GM12874 (cell line): ENCODE data around the gene MCUB.

Experiments
- CTCF ChIP-seq: IDR thresholded peaks from 2 replicates; pipeline ENCODE4 v1.5.1; 2011; ENCODE audit warnings: low read depth, mild to moderate bottlenecking, control low read depth, low read length, moderate library complexity; ENCODE audit not compliant: insufficient read depth

MCUB gene

GRCh38 chr4:109713500-109713899, 153.5 kb downstream of the MCUB start:
- TF ChIP-seq CTCF = no peak

GRCh38 chr4:109718759-109719158, 158.7 kb downstream of the MCUB start:
- TF ChIP-seq CTCF = no peak

- no peak for TF ChIP-seq CTCF
These were observed 159.6 kb downstream of the MCUB start for GRCh38 chr4:109719604-109720003.

GRCh38 chr4:109721033-109721432, 161.0 kb downstream of the MCUB start:
- no peak for TF ChIP-seq CTCF

GRCh38 chr4:109722357-109722756, 162.3 kb downstream of the MCUB start:
- TF ChIP-seq CTCF = no peak

- TF ChIP-seq CTCF = no peak
These were observed 163.1 kb downstream of the MCUB start for GRCh38 chr4:109723110-109723509.

- no peak for TF ChIP-seq CTCF
These were observed 168.3 kb downstream of the MCUB start for GRCh38 chr4:109728385-109728784.
